AML-193 (cell line): Measurements from ENCODE around the gene MCUR1.
"Not testable (repeated sequence)": the region's sequence is repeated elsewhere in the genome, so short reads cannot be mapped to it uniquely, and the experiment has no call there.

ENCODE experiments used
- DNase-seq, 2 experiments: peaks; one replicate each; lab custom pipeline; 2025; lab: John Stamatoyannopoulos, UW

The MCUR1 gene

DNA sequence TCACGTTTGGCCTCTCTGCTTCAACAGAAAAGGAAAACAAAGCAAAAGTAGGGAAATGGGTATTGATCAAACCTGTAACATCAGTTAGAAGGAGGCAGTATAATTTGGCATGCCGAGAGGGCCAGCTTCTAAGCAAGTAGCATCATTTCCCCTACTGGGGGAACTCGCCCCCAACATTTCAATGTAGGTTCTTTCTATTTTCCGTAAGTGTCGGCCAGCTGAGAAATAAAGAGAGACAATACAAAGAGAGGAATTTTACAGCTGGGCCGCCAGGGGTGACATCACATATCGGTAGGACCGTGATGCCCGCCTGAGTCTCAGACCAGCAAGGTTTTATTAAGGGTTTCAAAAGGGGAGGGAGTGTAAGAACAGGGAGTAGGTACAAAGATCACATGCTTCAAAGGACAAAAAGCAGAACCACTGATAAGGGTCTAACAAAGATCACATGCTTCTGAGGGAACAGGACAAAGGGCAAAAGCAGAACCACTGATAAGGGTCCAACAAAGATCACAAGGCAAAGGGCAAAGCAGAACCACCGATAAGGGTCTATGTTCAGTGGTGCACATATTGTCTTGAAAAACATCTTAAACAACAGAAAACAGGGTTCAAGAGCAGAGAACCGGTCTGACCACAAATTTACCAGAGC is 14.4 kb upstream of the MCUR1 start:
- not testable (repeated sequence) for DNase-seq

DNA sequence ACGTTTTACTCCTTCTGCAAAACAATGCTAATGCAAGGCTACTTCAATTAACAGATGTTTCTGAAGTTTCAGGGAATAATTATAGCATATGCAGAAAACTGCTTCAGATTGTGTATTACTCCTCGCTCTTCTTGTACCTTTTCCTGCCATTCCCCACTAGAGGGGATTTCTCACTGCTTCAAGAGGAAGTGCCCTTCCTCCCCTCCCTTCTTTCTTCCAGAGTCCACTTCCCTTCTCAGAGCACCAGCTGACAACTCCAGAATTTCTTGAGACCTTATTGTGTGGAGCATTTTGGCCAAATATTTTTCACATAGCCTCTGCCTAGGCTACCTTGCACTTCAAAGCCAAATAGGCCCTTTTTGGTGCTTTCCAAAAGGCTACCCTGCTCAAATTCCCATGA is 12.7 kb upstream of the MCUR1 start:
- DNase-seq: no peak

DNA sequence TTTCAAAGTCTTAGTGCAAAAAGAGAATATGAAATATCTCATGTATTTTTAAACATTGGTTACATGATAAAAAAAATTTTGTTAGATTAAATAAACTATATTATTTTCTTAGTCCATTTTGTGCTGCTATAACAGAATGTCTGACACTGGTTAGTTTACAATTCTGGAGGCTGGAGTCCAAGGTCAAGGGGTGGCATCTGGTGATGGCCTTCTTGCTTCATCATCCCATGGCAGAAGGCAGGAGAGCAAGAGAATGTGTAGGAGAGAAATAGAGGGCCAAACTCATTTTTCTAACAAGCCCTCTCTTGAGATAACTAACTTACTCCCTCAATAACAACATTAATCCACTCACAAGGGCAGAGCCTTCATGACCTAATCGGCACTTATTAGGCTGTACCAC is 11.5 kb upstream of the MCUR1 start:
- no peak for DNase-seq

DNA sequence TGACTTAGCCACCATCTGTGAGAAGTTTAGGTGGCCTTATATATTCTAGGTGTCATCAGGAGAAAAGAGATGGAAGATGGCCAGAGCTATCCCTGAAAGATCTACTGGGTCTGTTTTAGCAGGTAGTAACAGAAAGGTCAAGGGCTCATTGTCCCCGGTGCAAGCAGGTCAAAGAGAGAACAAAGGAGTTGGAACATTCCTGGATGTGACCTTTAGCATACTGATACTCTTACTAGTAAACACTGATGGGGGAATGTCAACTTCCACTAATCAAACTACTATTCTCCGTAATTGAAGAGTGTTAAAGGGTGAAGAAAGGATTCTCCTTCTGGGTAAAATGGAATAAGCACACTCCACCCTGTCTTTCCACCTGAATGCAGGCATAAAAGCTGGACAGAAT is 4.0 kb upstream of the MCUR1 start:
- no peak for DNase-seq

DNA sequence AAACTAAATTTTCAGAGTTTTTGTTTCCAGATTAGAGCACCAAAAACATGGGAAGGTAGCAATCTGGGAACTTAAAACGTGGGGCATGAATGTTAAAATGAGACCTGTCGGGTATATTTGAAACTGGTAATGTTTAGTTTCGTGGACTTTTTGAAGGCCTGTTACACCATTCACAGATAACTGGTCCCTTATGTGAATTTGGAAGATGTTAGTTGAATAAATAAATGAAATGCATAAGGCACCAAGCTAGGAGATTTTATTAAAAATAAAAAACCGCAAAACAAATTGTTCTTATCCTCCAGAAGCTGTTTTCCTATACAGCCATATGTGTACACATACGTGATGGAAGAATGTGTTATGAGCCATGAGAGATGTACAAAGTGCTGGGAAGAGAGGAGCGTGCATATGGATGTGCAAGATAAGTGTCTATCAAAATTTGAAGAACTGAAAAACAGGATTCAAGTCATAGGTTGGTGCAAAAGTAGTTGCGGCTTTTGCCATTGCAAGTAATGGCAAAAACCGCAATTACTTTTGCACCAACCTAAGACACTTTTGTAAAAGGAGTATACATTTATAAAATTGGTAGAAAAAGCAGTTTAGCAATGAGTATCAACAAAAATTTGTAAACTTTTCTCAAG is 700 bp upstream of the MCUR1 start:
- DNase-seq: peak in 1 of 2 experiments; percentile 15

DNA sequence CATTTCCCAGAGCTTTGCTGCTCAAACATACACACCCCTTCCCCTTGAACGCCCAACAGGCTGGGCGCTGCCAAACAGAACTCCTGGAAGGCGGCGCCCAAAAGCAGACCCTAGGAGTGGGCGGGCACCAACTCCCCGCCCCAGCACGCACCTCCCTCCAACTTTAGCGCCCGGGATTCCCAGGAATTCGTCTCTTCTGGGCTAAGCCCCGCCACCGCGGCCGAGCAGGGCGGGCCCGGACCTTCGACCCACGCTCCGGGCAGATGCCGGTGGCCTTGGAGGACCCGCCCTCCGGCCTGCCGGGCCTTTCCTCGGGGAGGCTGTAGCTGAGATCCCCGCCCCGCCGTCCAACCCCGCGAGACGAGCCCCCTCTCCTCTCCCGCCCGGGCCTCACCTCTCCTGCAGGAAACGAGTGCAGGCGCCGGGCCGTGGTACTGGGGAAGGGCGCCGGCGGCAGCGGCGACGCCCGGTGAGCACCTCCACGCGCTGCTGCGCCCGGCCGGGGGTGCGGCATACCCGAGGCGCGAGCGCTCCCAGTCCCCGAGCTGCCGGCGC is 659 bp downstream of the MCUR1 start:
- peak; percentile 60 to 68 for DNase-seq

DNA sequence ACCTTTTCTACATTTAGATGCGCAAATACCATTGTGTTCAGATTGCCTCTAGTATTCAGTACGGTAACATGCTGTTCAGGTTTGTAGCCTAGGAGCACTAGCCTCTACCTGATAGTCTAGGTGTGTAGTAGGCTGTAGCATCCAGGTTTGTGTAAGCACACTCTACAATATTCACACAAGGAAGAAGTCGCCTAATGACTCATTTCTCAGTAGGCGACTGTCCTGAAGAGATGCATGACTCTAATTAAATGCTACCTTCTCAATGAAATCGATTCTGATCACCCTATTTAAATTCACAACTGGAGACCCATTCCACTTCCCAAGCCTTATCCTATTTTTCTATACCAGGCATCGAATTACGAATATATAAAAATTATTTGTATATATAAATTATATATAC is 1.3 kb downstream of the MCUR1 start:
- no peak for DNase-seq

DNA sequence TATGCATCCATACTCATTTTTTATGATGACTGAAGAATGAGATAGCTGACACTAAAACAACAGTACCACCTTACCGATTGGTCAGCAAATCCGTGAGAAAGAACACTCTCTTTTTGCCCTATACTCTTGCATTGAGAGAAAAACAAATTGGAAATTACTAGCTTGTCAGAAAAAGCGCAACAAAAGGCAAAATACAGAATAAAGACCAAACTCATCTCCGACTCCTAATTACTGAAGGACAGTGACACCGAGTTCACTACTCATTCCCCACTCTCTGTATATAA is 2.1 kb downstream of the MCUR1 start:
- no peak for DNase-seq

DNA sequence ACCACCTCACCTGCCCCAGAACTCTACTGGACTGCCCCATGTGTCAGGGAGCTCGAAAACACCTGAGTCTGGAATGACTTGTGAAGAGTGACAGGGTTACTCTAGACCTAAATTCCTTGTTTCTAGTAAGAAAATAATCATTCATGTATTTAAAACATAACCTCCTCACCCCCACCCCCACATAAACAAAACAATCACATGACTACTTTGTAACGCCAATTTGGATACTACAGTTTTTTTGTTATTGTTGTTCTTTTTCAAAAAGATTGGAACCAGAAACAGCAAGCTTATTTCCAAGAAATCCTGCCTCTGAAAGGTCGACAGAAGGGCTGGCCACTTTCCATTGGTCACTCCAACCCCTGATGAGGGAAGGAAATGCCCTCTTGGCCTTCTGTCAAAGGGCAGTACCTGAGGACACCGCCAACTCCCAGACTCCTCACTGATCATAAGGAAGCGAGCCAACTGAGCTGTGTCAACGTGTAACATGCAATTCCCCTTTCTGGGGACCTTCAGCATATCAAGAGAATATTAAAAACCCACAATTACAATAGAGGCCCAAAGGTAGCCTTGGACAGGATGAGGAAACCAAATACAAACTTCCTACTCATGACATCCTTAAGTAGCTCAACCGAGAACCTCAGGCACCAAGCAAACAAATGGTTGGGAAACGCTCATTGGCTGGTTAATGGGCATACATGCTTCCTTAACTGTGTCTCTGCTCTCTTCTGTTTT is 2.6 kb downstream of the MCUR1 start:
- peak; percentile 42 to 50 for DNase-seq

DNA sequence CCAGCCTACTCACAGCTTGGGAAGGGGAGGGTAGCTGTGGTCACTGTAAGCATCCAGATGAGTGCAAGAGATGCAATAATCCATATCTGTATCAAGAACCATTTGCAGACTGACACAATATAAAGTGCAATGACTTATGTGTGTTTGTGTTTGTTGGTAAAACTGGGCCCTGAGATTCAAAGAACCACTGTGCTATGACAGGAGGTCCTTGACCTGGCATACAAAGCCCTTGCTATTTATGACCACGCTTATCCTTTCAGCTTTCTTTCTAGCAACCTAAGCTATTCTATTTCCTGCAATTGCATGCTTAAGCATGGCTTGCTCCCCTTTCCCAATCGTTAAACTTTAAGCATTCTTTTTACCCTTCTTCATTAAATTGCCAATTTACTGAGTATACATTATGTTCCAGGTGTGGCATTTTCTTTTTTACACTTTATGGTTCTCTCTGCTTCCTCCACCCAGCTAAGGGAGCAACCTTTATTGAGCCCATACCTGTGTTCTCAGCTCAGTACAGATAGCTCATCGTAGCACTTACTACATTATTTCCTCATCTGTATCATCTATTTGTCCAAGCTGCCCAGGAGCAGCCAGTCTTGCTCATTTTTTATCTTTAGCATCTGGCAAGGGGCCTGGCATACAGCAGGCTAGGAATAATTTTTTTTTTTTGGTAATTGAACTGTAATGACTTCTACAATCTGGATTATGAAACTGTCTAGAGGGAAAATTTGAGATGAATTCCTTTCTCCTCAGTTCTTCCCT is 3.5 kb downstream of the MCUR1 start:
- no peak for DNase-seq

DNA sequence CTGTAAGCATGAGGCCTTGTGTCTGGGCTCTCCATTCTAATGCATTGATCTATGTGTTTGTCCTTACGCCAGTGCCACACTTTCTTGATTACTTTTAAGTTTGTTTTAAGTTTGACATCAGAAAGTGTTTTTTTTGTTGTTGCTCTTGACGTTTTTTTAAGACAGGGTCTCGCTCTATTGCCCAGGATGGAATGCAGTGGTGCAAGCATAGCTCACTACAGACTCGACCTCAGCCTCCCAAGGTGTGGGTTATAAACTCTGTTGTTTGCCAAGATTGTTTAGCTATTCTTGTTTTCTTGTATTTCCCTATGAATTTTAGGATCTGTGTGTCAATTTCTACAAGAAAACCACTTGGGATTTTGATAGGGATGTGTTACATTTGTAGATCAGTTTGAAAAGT is 5.6 kb downstream of the MCUR1 start:
- no peak for DNase-seq

DNA sequence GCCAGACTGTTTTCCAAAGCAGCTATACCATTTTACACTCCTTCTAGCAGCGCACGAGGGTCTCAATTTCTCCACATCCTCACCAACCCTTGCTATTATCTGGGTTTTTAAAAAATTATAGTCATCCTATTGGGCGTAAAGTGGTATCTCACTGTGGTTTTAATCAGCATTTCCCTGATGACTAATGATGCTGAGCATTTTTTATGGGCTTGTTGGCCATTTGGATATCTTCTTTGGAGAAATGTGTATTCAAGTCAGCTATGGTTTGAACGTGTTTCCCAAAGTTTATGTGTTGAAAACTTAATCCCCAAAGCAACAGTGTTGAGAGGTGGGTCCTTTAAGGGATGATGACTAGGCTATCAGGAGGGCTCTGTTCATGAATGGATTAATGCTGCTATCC is 6.7 kb downstream of the MCUR1 start:
- no peak for DNase-seq

DNA sequence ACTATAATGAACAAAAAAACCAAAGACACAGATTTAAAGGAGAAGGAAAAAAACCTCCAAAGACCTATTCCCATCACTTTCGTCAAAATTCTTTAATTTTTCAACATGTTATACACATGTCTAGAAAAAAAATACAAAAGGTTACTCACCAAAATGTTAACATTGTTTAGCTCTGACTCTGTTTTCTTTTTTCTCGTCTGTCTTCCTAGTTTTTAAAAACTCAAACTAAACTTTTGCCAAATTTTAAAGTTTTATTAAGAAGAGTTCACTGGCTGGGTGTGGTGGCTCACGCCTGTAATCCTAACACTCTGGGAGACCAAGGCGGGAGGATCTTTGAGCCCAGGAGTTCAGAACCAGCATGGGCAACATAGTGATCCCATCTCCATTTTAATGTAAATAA is 10.8 kb downstream of the MCUR1 start:
- no peak for DNase-seq

DNA sequence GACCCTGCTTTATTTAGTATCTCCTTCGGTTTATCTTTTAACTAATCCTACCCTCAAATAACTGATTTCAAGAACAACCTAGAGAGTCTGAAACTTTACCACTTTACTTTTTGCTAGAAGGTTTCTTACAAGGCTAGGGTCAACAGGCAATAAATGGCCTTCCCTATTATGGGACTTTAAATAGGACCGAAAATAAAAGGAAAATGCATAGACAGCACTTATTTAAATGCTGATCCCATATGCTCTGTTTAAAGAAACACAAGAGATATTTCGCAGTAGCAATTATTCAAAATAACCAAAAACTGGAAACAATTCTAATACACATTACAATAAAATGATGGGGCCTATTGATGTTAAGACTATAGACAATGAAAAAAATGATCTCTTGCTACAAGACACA is 13.7 kb downstream of the MCUR1 start:
- no peak for DNase-seq

DNA sequence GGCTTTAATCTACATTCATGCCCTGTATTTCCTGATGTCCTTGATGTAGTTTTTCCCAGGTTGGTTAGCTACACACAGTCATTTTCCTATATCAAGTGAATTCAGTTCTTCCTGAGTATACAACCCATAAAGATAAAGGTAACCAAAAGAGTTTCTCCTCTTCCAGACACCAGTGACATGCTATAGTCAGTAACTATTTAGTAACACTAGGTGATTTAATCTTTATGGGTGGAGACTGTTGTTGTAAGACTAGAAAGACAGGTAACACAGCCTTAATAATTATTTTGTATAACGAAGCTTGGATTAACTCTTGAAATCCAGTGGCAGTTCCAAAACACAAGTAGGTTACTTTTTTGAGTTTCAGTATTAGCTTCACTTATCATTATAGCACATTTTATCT is 17.6 kb downstream of the MCUR1 start:
- no peak for DNase-seq

DNA sequence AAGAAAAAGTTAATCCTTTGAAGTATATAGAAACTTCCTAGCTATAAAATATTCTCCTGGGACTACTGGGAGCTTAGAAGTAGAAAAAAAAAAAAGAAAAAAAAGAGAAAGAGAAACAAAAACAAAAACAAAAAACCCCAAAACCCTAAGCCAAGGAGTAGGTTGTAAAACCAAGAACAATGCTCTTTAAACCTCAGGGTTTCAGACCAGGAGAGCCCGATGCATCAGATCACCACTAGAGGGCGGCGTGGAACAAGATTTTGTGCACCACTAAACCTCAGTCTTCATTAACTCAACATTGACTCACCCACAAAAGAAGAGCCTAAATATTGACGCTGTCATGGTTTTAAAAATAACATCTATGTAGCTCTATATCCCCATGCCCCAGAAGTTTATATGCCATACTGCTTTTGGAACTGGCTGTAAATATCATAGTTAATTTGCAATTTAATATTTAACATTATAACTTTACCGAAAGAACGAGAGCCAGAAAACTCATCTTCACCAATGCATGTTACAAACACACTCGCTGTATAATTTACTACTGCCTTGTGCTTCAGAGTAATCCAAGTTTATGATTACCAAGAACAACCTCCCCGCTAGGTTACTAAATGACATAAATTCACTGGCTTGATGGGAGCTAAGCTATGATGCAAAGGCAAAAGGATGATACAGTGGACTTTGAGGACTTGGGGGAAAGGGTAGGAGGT is 19.2 kb downstream of the MCUR1 start:
- peak; percentile 90 to 91 for DNase-seq

DNA sequence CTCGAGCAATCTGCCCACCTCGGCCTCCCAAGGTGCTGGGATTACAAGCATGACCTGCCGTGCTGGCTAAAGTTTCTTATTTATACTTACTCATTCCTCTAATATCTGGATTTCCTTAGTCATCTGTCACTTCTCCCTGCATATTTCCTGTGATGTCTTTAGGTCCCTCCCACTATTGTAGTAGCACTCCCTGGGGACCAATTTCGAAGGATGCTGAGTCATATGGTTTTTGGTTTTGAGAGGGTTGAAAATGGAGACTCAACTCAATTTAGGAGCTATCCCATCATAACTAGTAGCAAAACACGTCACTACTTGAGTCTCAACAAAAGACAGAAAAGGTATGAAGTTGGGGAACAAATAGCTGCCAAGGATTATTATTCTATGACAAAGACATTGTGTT is 20.2 kb downstream of the MCUR1 start:
- DNase-seq: no peak

DNA sequence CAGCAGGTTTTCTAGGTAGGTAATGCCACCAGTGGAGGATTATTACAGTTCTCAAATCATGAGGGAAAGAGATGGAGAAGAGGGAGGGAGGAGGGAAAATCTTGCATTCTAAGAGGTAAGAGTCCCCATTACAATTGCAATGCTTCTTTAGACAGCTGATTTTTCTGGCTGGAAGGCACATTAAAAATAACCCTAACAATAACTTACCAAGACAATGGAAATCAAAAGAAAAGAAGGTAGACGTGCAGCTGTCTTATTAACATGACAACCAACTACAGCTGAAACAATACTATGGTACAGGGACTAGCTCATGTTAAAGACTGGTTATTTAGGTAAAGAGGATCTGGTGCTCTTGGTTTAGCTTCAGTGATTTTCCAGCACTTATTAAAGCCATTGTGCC is 24.6 kb downstream of the MCUR1 start:
- DNase-seq: no peak

DNA sequence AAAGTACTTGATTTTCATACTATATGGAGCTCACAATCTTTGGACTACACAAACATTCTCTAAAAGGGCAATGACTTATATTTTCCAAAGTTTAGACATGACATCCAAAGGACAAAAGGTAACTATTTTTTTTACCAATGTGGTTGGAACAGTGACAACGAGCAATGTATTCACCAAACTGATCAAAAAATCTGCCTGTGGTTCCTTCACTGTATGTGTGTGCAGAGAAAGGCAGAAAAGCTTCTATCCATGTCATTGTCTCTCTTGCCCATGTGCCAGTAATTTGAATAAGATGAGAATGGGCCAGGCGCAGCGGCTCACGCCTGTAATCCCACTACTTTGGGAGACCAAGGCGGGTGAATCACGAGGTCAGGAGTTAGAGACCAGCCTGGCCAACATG is 25.5 kb downstream of the MCUR1 start:
- no peak for DNase-seq

DNA sequence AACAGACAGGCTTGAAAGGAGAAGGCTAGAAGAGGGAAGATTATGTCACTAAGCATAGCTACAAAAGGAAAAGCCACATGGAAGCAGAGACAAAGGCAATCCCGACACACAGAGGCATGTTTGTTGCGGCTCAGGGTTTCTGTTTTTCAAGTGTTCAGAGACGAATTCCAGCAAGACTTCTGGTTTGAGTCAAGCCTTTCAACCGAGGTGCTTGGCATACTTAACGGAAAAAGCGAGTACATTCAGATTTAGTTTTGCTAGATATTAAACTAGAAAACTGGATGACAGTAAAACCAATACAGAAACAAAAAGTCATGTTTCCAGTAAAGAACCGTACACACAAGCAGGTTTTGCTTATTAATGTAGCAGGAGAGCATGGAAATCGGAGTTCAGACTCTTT is 27.2 kb downstream of the MCUR1 start:
- DNase-seq: no peak

DNA sequence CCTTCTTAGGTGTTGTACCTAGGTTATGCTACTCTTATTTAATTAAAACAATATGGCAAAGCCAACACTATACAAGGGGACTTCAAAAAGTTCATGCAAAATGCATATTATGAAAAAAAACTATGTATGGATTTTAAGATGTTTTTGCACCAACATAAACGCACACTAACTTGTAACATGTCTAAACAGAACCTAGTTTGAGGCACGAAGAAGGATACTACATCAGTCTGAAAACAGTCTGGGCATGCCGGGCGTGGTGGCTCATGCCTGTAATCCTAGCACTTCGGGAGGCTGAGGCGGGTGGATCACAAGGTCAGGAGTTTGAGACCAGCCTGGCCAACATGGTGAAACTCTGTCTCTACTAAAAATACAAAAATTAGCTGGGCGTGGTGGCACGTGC is 34.2 kb downstream of the MCUR1 start:
- DNase-seq: not testable (repeated sequence)

DNA sequence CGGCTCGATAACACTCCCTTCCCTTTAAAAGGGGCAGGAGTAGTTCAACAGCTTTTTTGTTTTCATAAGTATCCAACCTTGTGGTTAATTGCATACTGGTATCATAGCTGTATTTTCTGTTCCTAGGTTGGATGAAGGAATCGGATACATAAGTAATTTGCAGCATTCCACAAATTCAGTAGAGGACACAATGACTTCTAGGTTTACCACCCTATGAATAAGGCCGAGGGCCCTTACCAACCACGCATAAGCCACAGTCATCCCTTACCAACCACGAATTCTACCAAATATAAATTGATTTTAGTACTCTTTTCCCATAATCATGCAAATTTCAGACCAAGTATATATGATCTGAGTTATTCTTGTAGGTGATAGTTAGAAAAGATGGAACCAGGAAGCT is 36.3 kb downstream of the MCUR1 start:
- no peak for DNase-seq
